Measurements from ENCODE around the gene FCRL4. TPM values are rescaled to one million over a fixed set of nuclear protein-coding genes. Genes with fewer than 3 reads are reported as not detected.

Gene FCRL4
- total RNA-seq, 2 donors from 2014 or later, result not detected

DNA sequence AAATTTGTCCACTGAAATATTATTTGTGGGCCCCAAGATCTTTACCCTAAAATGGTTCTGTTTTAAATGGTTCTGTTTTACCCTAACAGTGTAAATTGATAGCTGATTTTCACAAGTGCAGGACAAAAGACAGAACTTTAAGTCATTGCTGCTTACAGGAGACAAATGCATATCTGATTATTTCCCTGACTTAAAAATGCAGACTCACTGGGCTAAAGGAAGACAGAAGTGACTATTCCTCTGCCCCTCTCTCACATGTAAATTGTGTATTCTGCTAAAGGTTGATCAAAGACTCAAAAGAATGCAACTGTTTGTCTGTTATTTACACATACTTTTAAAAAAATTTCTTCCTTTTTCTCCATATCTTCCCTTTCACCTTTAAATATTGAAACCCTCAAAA, 58.3 kb downstream of the FCRL4 start:
- no peak for ATAC-seq
- Mint-ChIP-seq H3K4me1 (ENCODE audit: low read depth in 2 of 2) (no peaks in the 10 kb centered on the region), H3K27ac (no peak overlapping the region), H3K4me3 (no peak overlapping the region), H3K36me3 (no peaks in the 10 kb centered on the region), H3K9me3 (no peaks in the 10 kb centered on the region), H3K27me3 (peaks cover 31 to 48% of the 10 kb centered on the region in 2 donors)
- DNase-seq (ENCODE audit: low spot score), result no peak

DNA sequence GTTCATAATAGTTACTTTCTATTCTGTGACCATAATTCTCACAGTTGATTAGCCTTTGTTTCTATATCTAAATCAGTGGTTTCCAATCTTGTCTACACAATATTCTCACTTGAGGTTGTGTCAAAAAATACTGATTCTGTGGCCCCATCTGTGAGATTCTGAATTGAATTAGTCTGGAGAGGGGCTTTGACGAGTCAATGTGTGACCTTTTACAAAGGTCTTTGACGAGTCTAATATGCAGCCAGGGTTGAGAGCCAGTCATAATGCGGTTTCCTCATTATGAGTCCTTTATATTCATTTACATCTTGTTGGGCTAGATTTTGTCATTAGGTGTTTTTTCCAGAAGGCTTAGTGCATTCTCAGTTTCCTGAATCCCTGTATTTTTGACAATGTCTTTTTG, 65.3 kb downstream of the FCRL4 start:
- ATAC-seq (no peak), DNase-seq (ENCODE audit: low spot score) (no peak)
- Mint-ChIP-seq H3K9me3 (no peaks in the 10 kb centered on the region), H3K4me1 (ENCODE audit: low read depth in 2 of 2) (no peaks in the 10 kb centered on the region), H3K27ac (no peak overlapping the region), H3K27me3 (peaks cover 45 to 53% of the 10 kb centered on the region in 2 donors), H3K4me3 (no peak overlapping the region), H3K36me3 (no peaks in the 10 kb centered on the region)

DNA sequence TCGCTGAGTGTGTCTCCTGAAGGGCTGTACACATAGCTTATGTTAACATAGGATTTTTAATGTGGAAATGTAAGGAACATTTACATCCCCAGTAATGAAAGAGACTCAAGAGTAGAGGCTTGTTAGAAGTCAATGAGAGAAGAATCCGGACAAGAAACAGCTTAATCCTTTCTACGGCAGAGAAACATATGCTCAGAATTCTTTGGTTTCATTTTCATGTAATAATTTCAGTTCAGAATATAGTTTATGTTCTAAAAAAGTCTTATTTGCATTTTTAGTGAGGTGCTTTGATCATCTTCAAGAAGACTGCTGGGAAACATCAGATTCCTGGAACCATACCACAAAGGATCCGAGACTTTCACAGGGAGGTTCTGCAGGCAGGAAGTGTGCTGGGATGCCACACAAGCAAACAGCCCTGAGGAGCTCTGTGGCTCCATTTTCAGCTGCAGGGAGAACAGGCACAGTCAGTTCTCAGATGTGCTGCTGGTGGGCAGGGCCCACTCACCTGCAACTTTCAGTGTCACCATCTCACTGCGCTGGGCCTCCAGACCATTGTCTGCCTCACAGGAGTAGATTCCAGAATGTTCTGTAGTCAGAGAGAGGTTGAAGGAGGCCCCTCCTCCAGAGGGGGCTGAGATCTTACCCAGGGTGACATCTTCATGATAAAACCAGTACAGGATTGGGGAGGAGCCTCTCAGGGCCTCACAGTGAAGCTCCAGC, 74.0 kb downstream of the FCRL4 start:
- H3K4me1 Mint-ChIP-seq (ENCODE audit: low read depth in 2 of 2), result no peaks in the 10 kb centered on the region
- no peaks in the 10 kb centered on the region for H3K9me3 Mint-ChIP-seq
- no peak overlapping the region for H3K4me3 Mint-ChIP-seq
- no peak overlapping the region for H3K27ac Mint-ChIP-seq
- DNase-seq (ENCODE audit: low spot score), result no peak
- ATAC-seq, result no peak
- no peaks in the 10 kb centered on the region for H3K36me3 Mint-ChIP-seq
- peaks cover 11 to 19% of the 10 kb centered on the region in 2 donors for H3K27me3 Mint-ChIP-seq

Other genes starting within 250 kb of the FCRL4 start
- under 1 TPM in 1 of 2 donors, not detected in 1; 0.39 TPM for gene FCRL5, start 45.6 kb downstream of the FCRL4 start, total RNA-seq
- gene FCRL3, start 102.7 kb upstream of the FCRL4 start, total RNA-seq, result 10 to 100 TPM; 22.3 to 33.7 TPM
- gene FCRL2, start 179.0 kb upstream of the FCRL4 start, total RNA-seq, result not detected
- not detected for gene FCRL1, start 222.0 kb upstream of the FCRL4 start, total RNA-seq
- gene CD5L, start 243.7 kb upstream of the FCRL4 start, total RNA-seq, result not detected

Data from natural killer cell treated with Interleukin-12 subunit alpha and Interleukin-12 subunit beta and Interleukin-15 and Interleukin-18, amount 100 ng/mL, for 72 hours (primary cell).